HL-60 (cell line): ENCODE measurements around the gene PTPN7.

Source experiments
- DNase-seq, 2 experiments: peaks; one replicate each; pipeline ENCODE4 v3.0.0-alpha.2; 2010 to 2020; ENCODE audit warnings: low read depth in 1 of 2, low spot score in 1 of 2
- H3K27ac ChIP-seq: fragments of 250-450 bp; sonication (Bioruptor Pico); replicated peaks from 2 replicates; pipeline ENCODE4 v1.5.1; 2020; ENCODE audit warnings: mild to moderate bottlenecking, moderate library complexity
- H3K27me3 ChIP-seq: fragments of 250-450 bp; sonication (Bioruptor Pico); 2 replicates; pipeline ENCODE4 v1.5.1; 2021; ENCODE audit warnings: mild to moderate bottlenecking, moderate library complexity; ENCODE audit not compliant: insufficient read depth, poor library complexity, severe bottlenecking
- H3K4me3 ChIP-seq: replicated peaks from 2 replicates; pipeline ENCODE4 v1.5.1; 2011; ENCODE audit warnings: mild to moderate bottlenecking, control low read depth, low read length; ENCODE audit not compliant: insufficient read depth
- CTCF ChIP-seq: IDR thresholded peaks from one replicate; pipeline ENCODE4 v1.5.1; 2011; ENCODE audit warnings: low read length, control low read depth, inconsistent platforms; ENCODE audit not compliant: insufficient read depth
- GABPA ChIP-seq: IDR thresholded peaks from 2 replicates; pipeline ENCODE4 v1.6.1; 2012; ENCODE audit warnings: low read depth
- POLR2AphosphoS5 ChIP-seq: IDR thresholded peaks from 2 replicates; pipeline ENCODE4 v1.6.1; 2012; ENCODE audit warnings: low read depth
- REST ChIP-seq: IDR thresholded peaks from 2 replicates; pipeline ENCODE4 v1.6.1; 2012; ENCODE audit warnings: low read depth; ENCODE audit not compliant: insufficient replicate concordance
- SPI1 ChIP-seq: IDR thresholded peaks from 2 replicates; pipeline ENCODE4 v1.6.1; 2012; ENCODE audit warnings: low read depth, mild to moderate bottlenecking, borderline replicate concordance

The PTPN7 gene

GRCh38 chr1:202205523-202206190 is 45.3 kb upstream of the PTPN7 start:
- no peak overlapping the region for H3K27ac ChIP-seq
- no peaks in the 10 kb centered on the region for H3K27me3 ChIP-seq
- no peak overlapping the region for H3K4me3 ChIP-seq
- no peak for TF ChIP-seq SPI1
- no peak for TF ChIP-seq REST
- TF ChIP-seq GABPA = no peak
- no peak for TF ChIP-seq POLR2AphosphoS5
- no peak for TF ChIP-seq CTCF
- DNase-seq = no peak

- peaks cover 8% of the 10 kb centered on the region for H3K27me3 ChIP-seq
- no peak for TF ChIP-seq CTCF
- no peak for TF ChIP-seq GABPA
- TF ChIP-seq POLR2AphosphoS5 = no peak
- no peak for TF ChIP-seq REST
- no peak for TF ChIP-seq SPI1
Measured at GRCh38 chr1:202204065-202204464, 43.7 kb upstream of the PTPN7 start.

DNA sequence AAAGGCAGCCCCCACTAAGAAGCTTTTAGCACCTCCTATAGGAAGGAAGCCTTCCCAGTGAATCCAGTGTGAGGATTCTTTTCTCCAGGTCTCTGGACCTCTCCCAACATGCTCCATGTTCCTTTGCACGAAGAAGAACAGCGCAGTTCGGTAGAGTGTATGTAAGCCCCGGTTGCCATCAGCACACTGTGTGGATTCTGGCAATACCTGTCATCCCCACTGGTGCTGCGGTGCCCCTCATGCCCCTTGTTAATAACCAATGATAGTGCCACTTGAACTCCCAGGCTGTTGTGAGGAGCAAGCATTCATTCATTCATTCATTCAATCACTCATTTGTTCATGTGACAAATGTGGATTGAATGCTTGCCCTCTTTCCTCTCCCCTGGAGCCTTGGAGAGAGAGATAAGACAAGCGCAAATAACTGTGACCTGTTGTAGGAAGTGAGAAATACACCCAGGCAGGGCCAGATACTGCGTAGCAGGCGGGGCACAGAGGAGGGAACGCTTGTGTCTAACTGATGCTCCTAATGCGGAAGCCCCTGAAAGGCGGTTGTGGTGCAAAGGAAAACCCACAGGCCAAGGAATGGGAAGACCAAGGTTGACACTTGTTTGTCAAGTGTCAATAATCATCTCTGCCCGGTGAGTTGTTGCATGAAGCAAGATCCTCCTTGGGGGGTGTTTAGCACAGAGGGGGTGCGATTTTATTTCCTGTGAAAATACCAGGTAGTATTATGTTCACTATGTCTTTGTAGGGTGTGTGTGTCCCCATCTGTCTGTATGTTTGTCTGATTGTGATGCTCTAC is 43.0 kb upstream of the PTPN7 start:
- peak; percentile 42; the same call in 1 of the 2 replicates for TF ChIP-seq SPI1
- TF ChIP-seq GABPA = no peak
- no peak for TF ChIP-seq CTCF
- TF ChIP-seq POLR2AphosphoS5 = no peak
- no peak for TF ChIP-seq REST
- Histone ChIP-seq H3K4me3 (no peak overlapping the region), H3K27me3 (peaks cover 8% of the 10 kb centered on the region), H3K27ac (no peak overlapping the region)
- DNase-seq = peak; percentile 15 to 68

More at GRCh38 chr1:202204065-202204464, 43.7 kb upstream of the PTPN7 start:
- Histone ChIP-seq H3K27ac (no peak overlapping the region), H3K4me3 (no peak overlapping the region)
- no peak for DNase-seq
